Activated CD8-positive, alpha-beta T cell treated with anti-CD3 and anti-CD28 coated beads for 36 hours (primary cell): ENCODE measurements around the gene PROKR2. TPM values are rescaled to one million over a fixed set of nuclear protein-coding genes. Genes with fewer than 3 reads are reported as not detected.

Experiments used
- ATAC-seq: fragments of 200-7000 bp; cut with Tn5 transposase; one replicate; pipeline ENCODE4 v1.10.0; 2021; ENCODE audit warnings: mild to moderate bottlenecking, moderate library complexity
- CTCF ChIA-PET: fragments of 350-600 bp; sonication (Branson Sonifier 250); formaldehyde crosslinking; loops from one replicate; lab custom pipeline; 2021; ENCODE audit warnings: antibody characterized with exemption; lab: Charles Lee
- POLR2A ChIA-PET: fragments of 350-600 bp; sonication (Branson Sonifier 250); formaldehyde crosslinking; loops from one replicate; lab custom pipeline; 2021; ENCODE audit warnings: antibody characterized with exemption; lab: Charles Lee
- DNase-seq: peaks from one replicate; pipeline ENCODE4 v3.0.0-alpha.2; 2020
- H3K27ac Mint-ChIP-seq: one replicate; pipeline ENCODE4 v1.8.0; 2021; ENCODE audit warnings: mild to moderate bottlenecking, mixed read lengths
- H3K27me3 Mint-ChIP-seq: one replicate; pipeline ENCODE4 v1.8.0; 2021; ENCODE audit warnings: mixed read lengths
- H3K36me3 Mint-ChIP-seq: one replicate; pipeline ENCODE4 v1.8.0; 2021; ENCODE audit warnings: low read depth, mixed read lengths
- H3K4me1 Mint-ChIP-seq: one replicate; pipeline ENCODE4 v1.8.0; 2021; ENCODE audit warnings: low read depth, mixed read lengths
- H3K4me3 Mint-ChIP-seq: one replicate; pipeline ENCODE4 v1.8.0; 2021; ENCODE audit warnings: mild to moderate bottlenecking, moderate library complexity, mixed read lengths
- H3K9me3 Mint-ChIP-seq: one replicate; pipeline ENCODE4 v1.8.0; 2021; ENCODE audit warnings: mixed read lengths
- CTCF ChIP-seq: fragments of 200-600 bp; IDR thresholded peaks from one replicate; pipeline ENCODE4 v1.8.0; 2022; ENCODE audit warnings: antibody characterized with exemption, mild to moderate bottlenecking
- intact Hi-C: fragments of 100-400 bp; cut with micrococcal nuclease; formaldehyde crosslinking; loops from one replicate; pipeline ENCODE4 v1.10.0; 2022
- total RNA-seq, 2 experiments: library from RNA; stranded (reverse); gene quantifications; one replicate each; pipeline ENCODE4 v1.2.3, GENCODE V29; 2021

The PROKR2 gene
- total RNA-seq, 2 experiments from 2014 or later, result not detected

GRCh38 chr20:5315807-5316187 lies 957 bp downstream of the PROKR2 start:
- Mint-ChIP-seq H3K9me3 (no peaks in the 10 kb centered on the region), H3K36me3 (peaks cover 1% of the 10 kb centered on the region), H3K4me1 (peaks cover 10% of the 10 kb centered on the region), H3K27ac (no peak overlapping the region), H3K27me3 (peaks cover 52% of the 10 kb centered on the region), H3K4me3 (no peak overlapping the region)
- intact Hi-C loops, result no loop called here
- DNase-seq (no peak), ATAC-seq (no peak)
- no peak for TF ChIP-seq CTCF
- POLR2A ChIA-PET, result no interaction called here
- CTCF ChIA-PET, result interaction anchor here (1.0 kb wide), 1 partner anchor 111 kb away, joined by 3 read pairs; no protein-coding TSS in a partner anchor

GRCh38 chr20:5313916-5314315 lies 2.8 kb downstream of the PROKR2 start:
- Mint-ChIP-seq H3K36me3 (peaks cover 1% of the 10 kb centered on the region), H3K27me3 (peaks cover 48% of the 10 kb centered on the region), H3K27ac (no peak overlapping the region), H3K9me3 (peaks cover 16% of the 10 kb centered on the region), H3K4me3 (no peak overlapping the region), H3K4me1 (peaks cover 10% of the 10 kb centered on the region)
- DNase-seq, result no peak
- no peak for TF ChIP-seq CTCF
- CTCF ChIA-PET, result no interaction called here
- no peak for ATAC-seq
- intact Hi-C loops, result no loop called here
- POLR2A ChIA-PET, result no interaction called here

- DNase-seq, result no peak
- peaks cover 27% of the 10 kb centered on the region for H3K9me3 Mint-ChIP-seq
- H3K27me3 Mint-ChIP-seq, result peaks cover 34% of the 10 kb centered on the region
- intact Hi-C loops, result no loop called here
- no peak for TF ChIP-seq CTCF
- ChIA-PET CTCF (no interaction called here), POLR2A (no interaction called here)
- H3K27ac Mint-ChIP-seq, result no peak overlapping the region
- H3K36me3 Mint-ChIP-seq, result peaks cover 1% of the 10 kb centered on the region
- H3K4me1 Mint-ChIP-seq, result peaks cover 10% of the 10 kb centered on the region
- no peak for ATAC-seq
- no peak overlapping the region for H3K4me3 Mint-ChIP-seq
Observed at GRCh38 chr20:5312518-5312917, 4.2 kb downstream of the PROKR2 start.

GRCh38 chr20:5309971-5310370 lies 6.8 kb downstream of the PROKR2 start:
- intact Hi-C loops, result no loop called here
- POLR2A ChIA-PET, result no interaction called here
- peaks cover 16% of the 10 kb centered on the region for H3K27me3 Mint-ChIP-seq
- ATAC-seq, result no peak
- peaks cover 41% of the 10 kb centered on the region for H3K9me3 Mint-ChIP-seq
- peaks cover 1% of the 10 kb centered on the region for H3K36me3 Mint-ChIP-seq
- no peak for DNase-seq
- CTCF ChIA-PET, result no interaction called here
- no peaks in the 10 kb centered on the region for H3K4me1 Mint-ChIP-seq
- H3K27ac Mint-ChIP-seq, result no peak overlapping the region
- TF ChIP-seq CTCF, result no peak
- H3K4me3 Mint-ChIP-seq, result no peak overlapping the region

GRCh38 chr20:5298811-5299210 lies 17.9 kb downstream of the PROKR2 start:
- Mint-ChIP-seq H3K27ac (no peak overlapping the region), H3K27me3 (peaks cover 14% of the 10 kb centered on the region), H3K9me3 (no peaks in the 10 kb centered on the region), H3K4me3 (no peak overlapping the region), H3K4me1 (peaks cover 8% of the 10 kb centered on the region), H3K36me3 (no peaks in the 10 kb centered on the region)
- TF ChIP-seq CTCF, result no peak
- POLR2A ChIA-PET, result no interaction called here
- ATAC-seq (no peak), DNase-seq (no peak)
- intact Hi-C loops, result no loop called here
- CTCF ChIA-PET, result interaction anchor here (1.3 kb wide), 1 partner anchor 76 kb away, joined by 4 read pairs; no protein-coding TSS in a partner anchor
